HEK293 (cell line): Measurements from ENCODE around the gene CCR6.

Source experiments
- CTCF ChIP-seq: fragments of 450-650 bp; formaldehyde crosslinking; IDR thresholded peaks from 2 replicates; pipeline ENCODE4 v1.5.1; 2016; ENCODE audit warnings: missing biosample characterization, missing genetic modification characterization
- PRDM10 ChIP-seq: fragments of 450-650 bp; formaldehyde crosslinking; IDR thresholded peaks from 2 replicates; pipeline ENCODE4 v1.5.1; 2016; ENCODE audit warnings: missing biosample characterization, missing genetic modification characterization
- SALL2 ChIP-seq: fragments of 450-650 bp; formaldehyde crosslinking; IDR thresholded peaks from 2 replicates; pipeline ENCODE4 v1.5.0; 2017; ENCODE audit warnings: missing biosample characterization, mild to moderate bottlenecking, missing genetic modification characterization, borderline replicate concordance
- WT1 ChIP-seq: fragments of 450-650 bp; formaldehyde crosslinking; IDR thresholded peaks from 2 replicates; pipeline ENCODE4 v1.5.1; 2016; ENCODE audit warnings: missing biosample characterization, missing genetic modification characterization
- ZBTB1 ChIP-seq: fragments of 450-650 bp; formaldehyde crosslinking; IDR thresholded peaks from 2 replicates; pipeline ENCODE4 v1.5.1; 2016; ENCODE audit warnings: missing biosample characterization, missing genetic modification characterization
- ZBTB49 ChIP-seq: fragments of 450-650 bp; formaldehyde crosslinking; IDR thresholded peaks from 2 replicates; pipeline ENCODE4 v1.5.1; 2016; ENCODE audit warnings: missing biosample characterization, missing genetic modification characterization, low read depth
- ZNF10 ChIP-seq: fragments of 450-650 bp; formaldehyde crosslinking; IDR thresholded peaks from 2 replicates; pipeline ENCODE4 v1.5.1; 2017; ENCODE audit warnings: missing biosample characterization, missing genetic modification characterization
- ZNF138 ChIP-seq: fragments of 450-650 bp; formaldehyde crosslinking; IDR thresholded peaks from 2 replicates; pipeline ENCODE4 v1.5.1; 2016; ENCODE audit warnings: missing biosample characterization, missing genetic modification characterization, borderline replicate concordance
- ZNF221 ChIP-seq: fragments of 450-650 bp; formaldehyde crosslinking; IDR thresholded peaks from 2 replicates; pipeline ENCODE4 v1.5.1; 2017; ENCODE audit warnings: missing biosample characterization, missing genetic modification characterization, borderline replicate concordance
- ZNF610 ChIP-seq: fragments of 450-650 bp; formaldehyde crosslinking; IDR thresholded peaks from 2 replicates; pipeline ENCODE4 v1.5.1; 2016; ENCODE audit warnings: missing biosample characterization, missing genetic modification characterization, borderline replicate concordance
- ZNF629 ChIP-seq: fragments of 450-650 bp; formaldehyde crosslinking; IDR thresholded peaks from 2 replicates; pipeline ENCODE4 v1.5.1; 2017; ENCODE audit warnings: missing biosample characterization, missing genetic modification characterization
- ZXDB ChIP-seq: fragments of 450-650 bp; formaldehyde crosslinking; IDR thresholded peaks from 2 replicates; pipeline ENCODE4 v1.5.1; 2016; ENCODE audit warnings: missing biosample characterization, missing genetic modification characterization

DNA sequence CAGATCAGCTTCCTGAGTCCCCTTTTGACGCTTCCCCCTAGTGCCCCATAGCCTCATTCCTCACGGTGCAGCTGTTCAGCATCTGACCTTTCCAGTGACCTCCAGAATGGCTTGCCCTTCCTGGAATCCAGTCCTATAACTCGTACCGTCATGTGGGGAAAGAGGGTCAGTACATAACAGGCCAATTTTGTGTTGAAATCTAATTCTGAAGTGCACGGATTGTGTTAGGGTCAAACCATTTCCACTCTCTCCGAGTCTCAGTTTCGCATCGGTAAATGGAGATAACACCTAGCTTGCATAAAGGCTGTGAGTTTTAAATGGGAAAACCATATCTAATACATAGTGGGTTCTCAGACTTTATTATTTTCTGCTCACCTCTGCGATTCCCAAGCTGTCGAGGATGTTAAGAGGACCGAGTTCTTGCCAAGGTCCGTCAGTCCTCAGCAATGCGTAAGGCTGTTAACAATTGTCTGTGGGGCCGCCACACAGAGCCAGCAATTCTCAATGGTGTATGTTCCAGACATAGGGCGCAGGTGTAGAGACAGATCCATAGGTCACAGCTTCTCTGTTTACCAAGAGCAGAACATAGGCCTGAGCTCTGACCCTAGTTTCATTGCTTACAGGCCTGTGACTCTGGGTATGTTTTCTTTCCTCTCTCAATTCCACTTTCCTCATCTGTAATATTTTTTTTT, 45.5 kb upstream of the CCR6 start:
- TF ChIP-seq CTCF (tag by site-specific recombination) (no peak), ZNF10 (no peak), WT1 (tag by site-specific recombination) (no peak), ZNF221 (no peak), PRDM10 (tag by site-specific recombination) (no peak), ZBTB1 (tag by site-specific recombination) (no peak), ZXDB (tag by site-specific recombination) (no peak), ZNF138 (tag by site-specific recombination) (no peak), ZNF610 (tag by site-specific recombination) (no peak), ZNF629 (tag by site-specific recombination) (no peak), ZBTB49 (no peak), SALL2 (tag by site-specific recombination) (no peak)
